Upper lobe of left lung (tissue), 4 donors: ENCODE measurements around the gene FNDC11.

Experiments
- POLR2A ChIP-seq, 4 donors: fragments of 450-650 bp; IDR thresholded peaks; one replicate each; pipeline ENCODE4 v1.5.1; 2016 to 2017; ENCODE audit warnings: antibody characterized with exemption in 4 of 4, mild to moderate bottlenecking in 2 of 4
- POLR2AphosphoS5 ChIP-seq, 2 donors: sonication (generic); formaldehyde crosslinking; IDR thresholded peaks; one replicate each; pipeline ENCODE4 v1.5.1; 2017; ENCODE audit warnings: antibody characterized with exemption in 2 of 2
- TF ChIP-seq, protein P1 (sequence below), 6 experiments: fragments of 450-650 bp in 4 of 6; fragments of 200-600 bp in 2 of 6; sonication (generic) in 2 of 6; IDR thresholded peaks; one replicate each; pipeline ENCODE4 v1.5.1; 2016 to 2019; ENCODE audit warnings: antibody characterized with exemption in 6 of 6

DNA sequence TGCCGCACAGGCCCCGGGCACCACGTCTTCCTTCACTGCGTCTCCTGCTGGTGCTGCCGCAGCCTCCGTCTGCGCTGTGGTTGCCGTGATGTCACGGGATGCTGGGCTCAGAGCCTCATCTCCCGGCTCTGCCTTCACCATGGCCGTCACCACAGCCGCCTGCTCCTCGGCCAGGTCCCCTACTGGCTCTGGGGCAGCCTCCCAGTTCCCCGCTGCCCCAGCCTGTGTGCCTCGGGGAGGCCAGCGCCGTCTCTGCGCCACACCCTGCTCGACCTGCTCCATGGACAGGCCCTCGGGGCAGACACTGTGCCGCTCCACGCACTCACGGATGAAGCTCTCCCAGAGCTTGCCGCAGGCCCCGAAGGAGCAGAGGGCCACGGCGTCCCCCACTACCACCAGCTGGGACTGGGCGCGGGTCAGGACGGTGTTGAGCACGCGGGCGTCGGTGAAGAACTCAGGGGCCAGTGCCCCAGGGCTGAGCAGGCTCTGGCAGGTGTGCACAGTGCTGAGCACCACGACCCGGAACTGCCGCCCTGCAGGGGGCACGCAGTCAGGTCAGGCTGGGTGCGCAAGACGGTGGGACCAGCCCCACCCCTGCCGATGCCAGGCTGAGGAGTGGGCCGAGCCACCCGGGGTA lies 11.9 kb downstream of the FNDC11 start:
- TF ChIP-seq POLR2A (IDR thresholded peaks at IDR 0.05): no peak
- TF ChIP-seq, protein P1, sequence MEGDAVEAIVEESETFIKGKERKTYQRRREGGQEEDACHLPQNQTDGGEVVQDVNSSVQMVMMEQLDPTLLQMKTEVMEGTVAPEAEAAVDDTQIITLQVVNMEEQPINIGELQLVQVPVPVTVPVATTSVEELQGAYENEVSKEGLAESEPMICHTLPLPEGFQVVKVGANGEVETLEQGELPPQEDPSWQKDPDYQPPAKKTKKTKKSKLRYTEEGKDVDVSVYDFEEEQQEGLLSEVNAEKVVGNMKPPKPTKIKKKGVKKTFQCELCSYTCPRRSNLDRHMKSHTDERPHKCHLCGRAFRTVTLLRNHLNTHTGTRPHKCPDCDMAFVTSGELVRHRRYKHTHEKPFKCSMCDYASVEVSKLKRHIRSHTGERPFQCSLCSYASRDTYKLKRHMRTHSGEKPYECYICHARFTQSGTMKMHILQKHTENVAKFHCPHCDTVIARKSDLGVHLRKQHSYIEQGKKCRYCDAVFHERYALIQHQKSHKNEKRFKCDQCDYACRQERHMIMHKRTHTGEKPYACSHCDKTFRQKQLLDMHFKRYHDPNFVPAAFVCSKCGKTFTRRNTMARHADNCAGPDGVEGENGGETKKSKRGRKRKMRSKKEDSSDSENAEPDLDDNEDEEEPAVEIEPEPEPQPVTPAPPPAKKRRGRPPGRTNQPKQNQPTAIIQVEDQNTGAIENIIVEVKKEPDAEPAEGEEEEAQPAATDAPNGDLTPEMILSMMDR (IDR thresholded peaks at IDR 0.05): no peak
- TF ChIP-seq POLR2AphosphoS5 (IDR thresholded peaks at IDR 0.05): no peak
